Measurements from ENCODE around the gene PITX1. TPM values are rescaled to one million over a fixed set of nuclear protein-coding genes. Genes with fewer than 3 reads are reported as not detected.

PITX1 gene
- total RNA-seq, 4 donors from 2014 or later: 0.13 to 0.44 TPM; not detected in 2

- Histone ChIP-seq H3K36me3 (no peaks in the 10 kb centered on the region), H3K27me3 (no peaks in the 10 kb centered on the region), H3K9me3 (no peaks in the 10 kb centered on the region), H3K4me1 (no peaks in the 10 kb centered on the region), H3K27ac (no peak overlapping the region), H3K4me3 (replicated peaks in 1 of 3) (no peak overlapping the region)
- intact Hi-C loops (cut with DNase I): no loop called here
- TF ChIP-seq, protein P1, sequence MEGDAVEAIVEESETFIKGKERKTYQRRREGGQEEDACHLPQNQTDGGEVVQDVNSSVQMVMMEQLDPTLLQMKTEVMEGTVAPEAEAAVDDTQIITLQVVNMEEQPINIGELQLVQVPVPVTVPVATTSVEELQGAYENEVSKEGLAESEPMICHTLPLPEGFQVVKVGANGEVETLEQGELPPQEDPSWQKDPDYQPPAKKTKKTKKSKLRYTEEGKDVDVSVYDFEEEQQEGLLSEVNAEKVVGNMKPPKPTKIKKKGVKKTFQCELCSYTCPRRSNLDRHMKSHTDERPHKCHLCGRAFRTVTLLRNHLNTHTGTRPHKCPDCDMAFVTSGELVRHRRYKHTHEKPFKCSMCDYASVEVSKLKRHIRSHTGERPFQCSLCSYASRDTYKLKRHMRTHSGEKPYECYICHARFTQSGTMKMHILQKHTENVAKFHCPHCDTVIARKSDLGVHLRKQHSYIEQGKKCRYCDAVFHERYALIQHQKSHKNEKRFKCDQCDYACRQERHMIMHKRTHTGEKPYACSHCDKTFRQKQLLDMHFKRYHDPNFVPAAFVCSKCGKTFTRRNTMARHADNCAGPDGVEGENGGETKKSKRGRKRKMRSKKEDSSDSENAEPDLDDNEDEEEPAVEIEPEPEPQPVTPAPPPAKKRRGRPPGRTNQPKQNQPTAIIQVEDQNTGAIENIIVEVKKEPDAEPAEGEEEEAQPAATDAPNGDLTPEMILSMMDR (IDR thresholded peaks at IDR 0.05): no peak
- TF ChIP-seq POLR2A (IDR thresholded peaks at IDR 0.05): no peak
- DNase-seq: no peak
- WGBS, 2 donors: 88 to 89% methylated on average over 14 to 16 of the region's 16 CpGs
These were observed 31.6 kb upstream of the PITX1 start for GRCh38 chr5:135065306-135066265.

DNA sequence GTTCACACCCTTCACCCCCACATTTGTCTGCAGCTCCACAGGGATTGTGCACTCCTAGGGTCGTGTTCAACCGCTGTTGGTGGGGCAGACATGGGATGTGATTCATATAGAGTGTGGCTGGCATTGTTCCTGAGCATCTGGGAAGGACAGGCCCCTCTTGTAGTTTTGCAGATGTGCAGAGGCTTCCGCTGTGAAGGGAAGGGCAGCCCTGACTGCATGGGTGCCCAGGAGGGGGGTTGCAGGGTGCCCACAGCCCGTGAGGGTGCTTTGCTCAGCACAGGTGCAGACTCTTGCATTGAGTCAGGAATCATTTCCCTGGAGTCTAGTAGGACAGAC lies 30.2 kb upstream of the PITX1 start:
- no peak for DNase-seq
- H3K27ac ChIP-seq: no peak overlapping the region
- H3K9me3 ChIP-seq: no peaks in the 10 kb centered on the region
- WGBS, 2 donors: 65 to 69% methylated on average over 4 of the region's 4 CpGs
- H3K36me3 ChIP-seq: no peaks in the 10 kb centered on the region
- H3K4me1 ChIP-seq: no peaks in the 10 kb centered on the region
- no peaks in the 10 kb centered on the region for H3K27me3 ChIP-seq
- TF ChIP-seq, protein P1 (IDR thresholded peaks at IDR 0.05): no peak
- TF ChIP-seq POLR2A (IDR thresholded peaks at IDR 0.05): no peak
- intact Hi-C loops (cut with DNase I): no loop called here
- H3K4me3 ChIP-seq (replicated peaks in 1 of 3): no peak overlapping the region

DNA sequence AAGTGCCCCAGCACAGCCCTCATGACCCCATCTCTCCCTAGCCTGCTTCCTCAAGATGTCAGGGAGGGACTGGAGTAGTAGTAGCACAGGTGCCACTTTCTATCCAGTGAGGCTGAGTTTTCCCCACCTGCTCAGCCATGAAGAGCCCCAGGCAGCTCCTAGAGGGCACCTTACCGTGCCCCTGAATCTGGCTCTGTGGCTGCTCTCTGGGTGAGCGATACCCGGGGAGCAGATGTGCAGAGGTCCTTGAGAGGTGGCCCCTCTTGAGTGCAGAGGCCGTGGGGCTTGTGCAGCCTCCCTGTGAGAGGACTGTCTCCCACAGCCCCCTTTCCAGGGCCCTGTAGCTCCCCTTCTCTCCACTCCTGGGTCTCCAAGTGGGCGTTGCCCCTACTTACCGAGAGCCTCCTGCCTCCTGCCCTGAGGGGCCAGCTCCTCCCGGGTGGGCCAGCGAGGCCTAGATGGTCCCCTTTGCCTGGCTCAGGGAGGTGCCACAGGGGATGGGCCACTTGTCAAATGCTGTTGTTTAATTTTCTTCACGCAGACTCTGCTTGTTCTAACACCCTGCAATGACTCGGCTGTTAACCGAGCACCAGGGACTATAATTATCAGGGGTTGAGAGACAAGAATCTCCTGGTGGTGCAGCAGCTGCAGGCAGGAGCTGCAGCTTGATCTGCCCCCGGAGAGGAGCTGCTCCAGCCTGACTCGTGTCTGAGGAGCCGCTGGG lies 29.6 kb upstream of the PITX1 start:
- H3K27me3 ChIP-seq: no peaks in the 10 kb centered on the region
- H3K9me3 ChIP-seq: no peaks in the 10 kb centered on the region
- WGBS, 2 donors: 62 to 73% methylated on average over 11 to 14 of the region's 14 CpGs
- intact Hi-C loops (cut with DNase I): no loop called here
- H3K4me1 ChIP-seq: no peaks in the 10 kb centered on the region
- no peak for TF ChIP-seq POLR2A (IDR thresholded peaks at IDR 0.05)
- TF ChIP-seq, protein P1 (IDR thresholded peaks at IDR 0.05): no peak
- no peak overlapping the region for H3K27ac ChIP-seq
- no peak for DNase-seq
- no peaks in the 10 kb centered on the region for H3K36me3 ChIP-seq
- H3K4me3 ChIP-seq (replicated peaks in 1 of 3): no peak overlapping the region

DNA sequence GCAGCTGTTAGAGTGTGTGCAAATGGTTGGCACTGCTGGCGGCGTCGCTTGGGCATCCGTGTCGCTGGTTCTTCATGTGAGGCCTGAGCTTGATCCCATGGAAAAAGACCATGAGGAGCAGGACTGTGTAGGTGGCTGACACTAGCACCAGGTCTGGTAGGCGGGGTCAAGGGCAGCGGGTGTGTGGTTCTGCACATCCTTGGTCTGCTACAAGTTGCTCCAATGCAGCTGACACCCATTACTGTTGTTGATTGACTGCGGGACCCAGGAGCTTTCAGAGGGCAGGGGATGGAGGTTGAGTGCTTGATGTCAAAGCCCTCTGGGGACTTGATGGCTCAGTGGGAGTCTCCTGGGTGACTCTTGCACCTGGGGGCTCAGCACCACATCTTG lies 29.0 kb upstream of the PITX1 start:
- Histone ChIP-seq H3K9me3 (no peaks in the 10 kb centered on the region), H3K4me3 (replicated peaks in 1 of 3) (no peak overlapping the region), H3K27me3 (no peaks in the 10 kb centered on the region), H3K36me3 (no peaks in the 10 kb centered on the region), H3K27ac (no peak overlapping the region), H3K4me1 (no peaks in the 10 kb centered on the region)
- no peak for DNase-seq
- WGBS, 2 donors: 90 to 94% methylated on average over 8 of the region's 8 CpGs
- TF ChIP-seq, protein P1 (IDR thresholded peaks at IDR 0.05): no peak
- TF ChIP-seq POLR2A (IDR thresholded peaks at IDR 0.05): no peak
- intact Hi-C loops (cut with DNase I): no loop called here
